ENCODE data around the gene CTF1. TPM values are rescaled to one million over a fixed set of nuclear protein-coding genes. Genes with fewer than 3 reads are reported as not detected.
A peak's percentile ranks its signal among the peaks of the same experiment; 100 is the strongest.

The CTF1 gene
- polyA plus RNA-seq, 2 of the 4 experiments (the other 2 are of a cell fraction): 0.23 to 0.44 TPM

DNA sequence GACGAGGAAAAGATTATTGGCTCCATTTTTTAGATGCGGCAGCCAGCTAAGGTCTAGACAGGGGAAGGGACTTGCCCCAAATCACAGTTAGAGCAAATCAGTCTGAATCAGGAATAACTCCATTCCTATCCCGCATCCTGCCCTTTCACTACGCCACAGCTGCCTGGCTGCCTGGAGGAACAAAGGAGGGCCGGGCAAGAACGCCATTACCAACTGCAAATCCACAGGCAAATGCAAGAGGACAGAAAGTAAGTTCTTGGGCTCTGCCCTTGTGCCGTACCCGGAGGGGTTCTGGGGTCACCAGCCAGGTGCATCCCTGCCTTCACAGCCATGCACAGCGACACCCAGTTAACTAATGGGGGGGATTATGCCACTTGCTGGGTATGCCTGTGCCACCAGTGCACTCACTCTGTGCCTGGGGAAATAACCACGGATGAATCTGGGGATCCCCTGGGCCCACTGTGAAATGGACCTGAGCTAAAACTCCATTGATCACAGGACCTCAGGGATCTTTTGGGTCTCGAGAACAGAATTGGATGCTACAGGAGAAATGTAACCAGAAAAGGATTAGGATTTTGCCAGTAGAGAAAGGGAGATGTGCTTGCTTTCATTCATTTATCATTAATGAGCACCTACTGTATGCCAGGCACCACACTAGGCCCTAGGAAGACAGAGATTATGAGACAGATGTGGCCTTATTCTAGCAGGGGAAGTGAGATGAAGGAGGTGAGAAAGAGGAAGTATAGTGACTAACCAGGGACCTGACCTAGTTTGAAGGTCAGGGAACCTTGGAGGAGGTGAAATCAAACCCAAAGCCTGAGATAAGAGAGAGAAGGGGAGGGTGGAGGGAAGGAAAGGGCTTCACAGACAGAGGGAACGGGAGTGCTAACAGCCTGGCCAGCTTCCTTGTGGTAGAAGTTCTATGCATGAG lies 20.3 kb upstream of the CTF1 start:
- Histone ChIP-seq H3K9me3 (no peaks in the 10 kb centered on the region), H3K27ac (peak overlapping the region; percentile 90 to 96), H3K4me3 (peak overlapping the region; percentile 71), H3K4me2 (peak overlapping the region; percentile 96), H3K4me1 (peaks cover 13% of the 10 kb centered on the region; the same call in 2 of the 3 replicates)
- no peak for TF ChIP-seq NPAS2 (CRISPR knock-in tag; IDR thresholded peaks at IDR 0.05; ENCODE audit: borderline replicate concordance)
- 0 out of 2 replicates have a peak, but pooled peaks have one; percentile 6 for TF ChIP-seq POLR2A (IDR thresholded peaks at IDR 0.05; ENCODE audit: low read length)
- 28% methylated on average over 12 of the region's 12 CpGs for WGBS (ENCODE audit: missing lambda C conversion rate)
- DNase-seq (ENCODE audit: low read depth in 1 of 2, low spot score in 1 of 2) (no peak), ATAC-seq (peak; percentile 5 to 9; a peak in 3 of 6 replicates), FAIRE-seq (no peak)
- CTCF ChIA-PET: interaction anchor here (0.5 to 2.9 kb wide), 10 partner anchors 11 to 77 kb away, joined by 3 to 11 read pairs (median 4); no protein-coding TSS in a partner anchor
- POLR2A ChIA-PET: interaction anchor here (0.6 to 2.3 kb wide), 8 partner anchors 10 to 98 kb away, joined by 4 to 26 read pairs (median 12); partner anchors contain the start of gene BCL7C

- FAIRE-seq (no peak), DNase-seq (ENCODE audit: low read depth in 1 of 2, low spot score in 1 of 2) (peak in 1 of 2 experiments; percentile 39), ATAC-seq (0 out of 6 replicates have a peak, but pooled peaks of 1 of the 2 experiments have one; percentile 4)
- H3K4me1 ChIP-seq: peaks cover 13% of the 10 kb centered on the region; the same call in 2 of the 3 replicates
- peak overlapping the region; percentile 90 to 96; a peak in 3 of 6 replicates for H3K27ac ChIP-seq
- no peaks in the 10 kb centered on the region for H3K9me3 ChIP-seq
- no peak for TF ChIP-seq CHD4 (IDR thresholded peaks at IDR 0.05; ENCODE audit: borderline replicate concordance)
- no peak for TF ChIP-seq POLR2AphosphoS2 (conservative IDR thresholded peaks at IDR 0.05; ENCODE audit: low read length)
- TF ChIP-seq, protein P1, sequence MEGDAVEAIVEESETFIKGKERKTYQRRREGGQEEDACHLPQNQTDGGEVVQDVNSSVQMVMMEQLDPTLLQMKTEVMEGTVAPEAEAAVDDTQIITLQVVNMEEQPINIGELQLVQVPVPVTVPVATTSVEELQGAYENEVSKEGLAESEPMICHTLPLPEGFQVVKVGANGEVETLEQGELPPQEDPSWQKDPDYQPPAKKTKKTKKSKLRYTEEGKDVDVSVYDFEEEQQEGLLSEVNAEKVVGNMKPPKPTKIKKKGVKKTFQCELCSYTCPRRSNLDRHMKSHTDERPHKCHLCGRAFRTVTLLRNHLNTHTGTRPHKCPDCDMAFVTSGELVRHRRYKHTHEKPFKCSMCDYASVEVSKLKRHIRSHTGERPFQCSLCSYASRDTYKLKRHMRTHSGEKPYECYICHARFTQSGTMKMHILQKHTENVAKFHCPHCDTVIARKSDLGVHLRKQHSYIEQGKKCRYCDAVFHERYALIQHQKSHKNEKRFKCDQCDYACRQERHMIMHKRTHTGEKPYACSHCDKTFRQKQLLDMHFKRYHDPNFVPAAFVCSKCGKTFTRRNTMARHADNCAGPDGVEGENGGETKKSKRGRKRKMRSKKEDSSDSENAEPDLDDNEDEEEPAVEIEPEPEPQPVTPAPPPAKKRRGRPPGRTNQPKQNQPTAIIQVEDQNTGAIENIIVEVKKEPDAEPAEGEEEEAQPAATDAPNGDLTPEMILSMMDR (IDR thresholded peaks at IDR 0.05): no peak
- no peak for TF ChIP-seq BCL3 (IDR thresholded peaks at IDR 0.05)
- no peak for TF ChIP-seq HEYL (CRISPR knock-in tag; IDR thresholded peaks at IDR 0.05)
- TF ChIP-seq, protein P2, sequence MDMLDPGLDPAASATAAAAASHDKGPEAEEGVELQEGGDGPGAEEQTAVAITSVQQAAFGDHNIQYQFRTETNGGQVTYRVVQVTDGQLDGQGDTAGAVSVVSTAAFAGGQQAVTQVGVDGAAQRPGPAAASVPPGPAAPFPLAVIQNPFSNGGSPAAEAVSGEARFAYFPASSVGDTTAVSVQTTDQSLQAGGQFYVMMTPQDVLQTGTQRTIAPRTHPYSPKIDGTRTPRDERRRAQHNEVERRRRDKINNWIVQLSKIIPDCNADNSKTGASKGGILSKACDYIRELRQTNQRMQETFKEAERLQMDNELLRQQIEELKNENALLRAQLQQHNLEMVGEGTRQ (IDR thresholded peaks at IDR 0.05): no peak
- POLR2A ChIA-PET: interaction anchor here (0.6 kb wide), 2 partner anchors 25 to 32 kb away, joined by 6 read pairs; no protein-coding TSS in a partner anchor
- peak overlapping the region; percentile 96 for H3K4me2 ChIP-seq
- H3K4me3 ChIP-seq: 0 out of 3 replicates have a peak overlapping the region, but pooled peaks have one; percentile 71
- CTCF ChIA-PET: interaction anchor here (0.6 to 2.9 kb wide), 7 partner anchors 8 to 77 kb away, joined by 3 to 9 read pairs (median 4); no protein-coding TSS in a partner anchor
- 85% methylated on average over 5 of the region's 5 CpGs for WGBS (ENCODE audit: missing lambda C conversion rate)
Measured at GRCh38 chr16:30876867-30877266, 19.5 kb upstream of the CTF1 start.

GRCh38 chr16:30882429-30883310 lies 13.7 kb upstream of the CTF1 start:
- H3K4me2 ChIP-seq: no peak overlapping the region
- ATAC-seq (peak in 1 of 2 experiments; percentile 54; a peak in 2 of 6 replicates), DNase-seq (ENCODE audit: low read depth in 1 of 2, low spot score in 1 of 2) (no peak), FAIRE-seq (no peak)
- ChIA-PET CTCF (interaction anchor here (0.7 to 0.9 kb wide), 2 partner anchors 18 to 68 kb away, joined by 3 read pairs; no protein-coding TSS in a partner anchor), POLR2A (interaction anchor here (1.4 kb wide), 1 partner anchor 68 kb away, joined by 4 read pairs; no protein-coding TSS in a partner anchor)
- H3K9me3 ChIP-seq: no peaks in the 10 kb centered on the region
- H3K4me3 ChIP-seq: no peak overlapping the region
- no peak overlapping the region for H3K27ac ChIP-seq
- WGBS (ENCODE audit: missing lambda C conversion rate): 85% methylated on average over 4 of the region's 4 CpGs
- H3K4me1 ChIP-seq: no peaks in the 10 kb centered on the region
- TF ChIP-seq HDAC2 (IDR thresholded peaks at IDR 0.05) (no peak), ZFP36 (IDR thresholded peaks at IDR 0.05; ENCODE audit: borderline replicate concordance, partially characterized antibody) (no peak), HOXB13 (CRISPR knock-in tag; IDR thresholded peaks at IDR 0.05; ENCODE audit: low read depth) (no peak), EP300 (IDR thresholded peaks at IDR 0.05) (no peak), NR3C1 (IDR thresholded peaks at IDR 0.05) (no peak), CBX2 (IDR thresholded peaks at IDR 0.05; ENCODE audit: borderline replicate concordance, low read depth) (no peak), RAD21 (conservative IDR thresholded peaks at IDR 0.05 in 1 of 2, IDR thresholded peaks at IDR 0.05 in 1 of 2) (no peak), MAX (IDR thresholded peaks at IDR 0.05) (no peak), HMGXB4 (CRISPR knock-in tag; IDR thresholded peaks at IDR 0.05; ENCODE audit: borderline replicate concordance) (no peak), TFCP2L1 (CRISPR knock-in tag; IDR thresholded peaks at IDR 0.05) (no peak), FOXS1 (CRISPR knock-in tag; IDR thresholded peaks at IDR 0.05) (no peak), CHD2 (IDR thresholded peaks at IDR 0.05; ENCODE audit: low read length, partially characterized antibody) (no peak), JUN (IDR thresholded peaks at IDR 0.05) (no peak), CBX8 (IDR thresholded peaks at IDR 0.05) (no peak)
- TF ChIP-seq, protein P2 (IDR thresholded peaks at IDR 0.05): no peak

Data from A549 (cell line).